ENCODE data around the gene FOXP1. TPM values are rescaled to one million over a fixed set of nuclear protein-coding genes. Genes with fewer than 3 reads are reported as not detected.

FOXP1 gene
- polyA plus RNA-seq, 1 experiment = 56.6 TPM

- Histone ChIP-seq H3K9me3 (ENCODE audit: control insufficient read depth, insufficient read depth, low read length) (no peaks in the 10 kb centered on the region), H3K27ac (ENCODE audit: low read depth, low read length) (no peak overlapping the region), H3K4me3 (ENCODE audit: low read depth, low read length) (no peak overlapping the region), H3K27me3 (ENCODE audit: control insufficient read depth, insufficient read depth, low read length) (no peaks in the 10 kb centered on the region)
- CTCF ChIA-PET = no interaction called here
- POLR2A ChIA-PET = no interaction called here
- no peak for TF ChIP-seq CTCF (IDR thresholded peaks at IDR 0.05; ENCODE audit: low read depth, low read length)
- no peak for DNase-seq (ENCODE audit: low read depth, low spot score)
These were observed 84.2 kb downstream of the FOXP1 start for GRCh38 chr3:71499227-71499876.

GRCh38 chr3:71498543-71498942, 85.0 kb downstream of the FOXP1 start:
- no peaks in the 10 kb centered on the region for H3K27me3 ChIP-seq (ENCODE audit: control insufficient read depth, insufficient read depth, low read length)
- H3K9me3 ChIP-seq (ENCODE audit: control insufficient read depth, insufficient read depth, low read length) = no peaks in the 10 kb centered on the region
- ChIA-PET CTCF (no interaction called here), POLR2A (no interaction called here)
- H3K27ac ChIP-seq (ENCODE audit: low read depth, low read length) = no peak overlapping the region
- DNase-seq (ENCODE audit: low read depth, low spot score) = no peak
- no peak overlapping the region for H3K4me3 ChIP-seq (ENCODE audit: low read depth, low read length)
- no peak for TF ChIP-seq CTCF (IDR thresholded peaks at IDR 0.05; ENCODE audit: low read depth, low read length)

GRCh38 chr3:71497971-71498444, 85.5 kb downstream of the FOXP1 start:
- Histone ChIP-seq H3K4me3 (ENCODE audit: low read depth, low read length) (no peak overlapping the region), H3K9me3 (ENCODE audit: control insufficient read depth, insufficient read depth, low read length) (no peaks in the 10 kb centered on the region), H3K27ac (ENCODE audit: low read depth, low read length) (no peak overlapping the region), H3K27me3 (ENCODE audit: control insufficient read depth, insufficient read depth, low read length) (no peaks in the 10 kb centered on the region)
- ChIA-PET CTCF (no interaction called here), POLR2A (no interaction called here)
- DNase-seq (ENCODE audit: low read depth, low spot score) = no peak
- no peak for TF ChIP-seq CTCF (IDR thresholded peaks at IDR 0.05; ENCODE audit: low read depth, low read length)

- ChIA-PET CTCF (interaction anchor here (0.6 kb wide), 1 partner anchor 183 kb away, joined by 3 read pairs; no protein-coding TSS in a partner anchor), POLR2A (interaction anchor here (0.6 kb wide), 1 partner anchor 169 kb away, joined by 15 read pairs; no protein-coding TSS in a partner anchor)
- Histone ChIP-seq H3K4me3 (ENCODE audit: low read depth, low read length) (no peak overlapping the region), H3K27me3 (ENCODE audit: control insufficient read depth, insufficient read depth, low read length) (no peaks in the 10 kb centered on the region), H3K9me3 (ENCODE audit: control insufficient read depth, insufficient read depth, low read length) (no peaks in the 10 kb centered on the region), H3K27ac (ENCODE audit: low read depth, low read length) (no peak overlapping the region)
- no peak for TF ChIP-seq CTCF (IDR thresholded peaks at IDR 0.05; ENCODE audit: low read depth, low read length)
- no peak for DNase-seq (ENCODE audit: low read depth, low spot score)
These were observed 86.1 kb downstream of the FOXP1 start for GRCh38 chr3:71497367-71497897.

GRCh38 chr3:71495708-71496472, 87.6 kb downstream of the FOXP1 start:
- ChIA-PET CTCF (no interaction called here), POLR2A (interaction anchor here (0.6 to 1.6 kb wide), 5 partner anchors 15 to 89 kb away, joined by 3 read pairs; no protein-coding TSS in a partner anchor)
- DNase-seq (ENCODE audit: low read depth, low spot score) = no peak
- TF ChIP-seq CTCF (IDR thresholded peaks at IDR 0.05; ENCODE audit: low read depth, low read length) = no peak
- Histone ChIP-seq H3K9me3 (ENCODE audit: control insufficient read depth, insufficient read depth, low read length) (peaks cover 5% of the 10 kb centered on the region), H3K27me3 (ENCODE audit: control insufficient read depth, insufficient read depth, low read length) (no peaks in the 10 kb centered on the region), H3K4me3 (ENCODE audit: low read depth, low read length) (no peak overlapping the region), H3K27ac (ENCODE audit: low read depth, low read length) (peak overlapping the region; percentile 75)

All from AG04450 (cell line).